H9 (cell line): ENCODE measurements around the gene SMAD6. TPM values are rescaled to one million over a fixed set of nuclear protein-coding genes. Genes with fewer than 3 reads are reported as not detected.

Experiments used
- DNase-seq: peaks from one replicate; pipeline ENCODE4 v3.0.0-alpha.2; 2017
- H2AFZ ChIP-seq: one replicate; pipeline ENCODE4 v1.6.1; 2013; ENCODE audit warnings: mild to moderate bottlenecking, low read length, control low read depth, moderate library complexity
- H2AK5ac ChIP-seq: 2 replicates; pipeline ENCODE4 v1.6.1; 2013; ENCODE audit warnings: low read length, control low read depth, mixed read lengths; ENCODE audit not compliant: insufficient read length
- H2BK120ac ChIP-seq: one replicate; pipeline ENCODE4 v1.6.1; 2013; ENCODE audit warnings: low read depth, mild to moderate bottlenecking, low read length, control low read depth, inconsistent platforms; ENCODE audit not compliant: poor library complexity, severe bottlenecking
- H2BK12ac ChIP-seq: 2 replicates; pipeline ENCODE4 v1.6.1; 2013; ENCODE audit warnings: low read length, control low read depth, mixed read lengths, low read depth; ENCODE audit not compliant: insufficient read length
- H2BK15ac ChIP-seq: 2 replicates; pipeline ENCODE4 v1.6.1; 2013; ENCODE audit warnings: low read depth, low read length, control low read depth
- H2BK20ac ChIP-seq: one replicate; pipeline ENCODE4 v1.6.1; 2013; ENCODE audit warnings: low read depth, mild to moderate bottlenecking, low read length, control low read depth, inconsistent platforms; ENCODE audit not compliant: poor library complexity, severe bottlenecking
- H2BK5ac ChIP-seq: 2 replicates; pipeline ENCODE4 v1.6.1; 2013; ENCODE audit warnings: low read length, control low read depth, mixed read lengths; ENCODE audit not compliant: insufficient read length
- H3K14ac ChIP-seq: 2 replicates; pipeline ENCODE4 v1.6.1; 2013; ENCODE audit warnings: low read length, control low read depth; ENCODE audit not compliant: insufficient read depth
- H3K18ac ChIP-seq: 2 replicates; pipeline ENCODE4 v1.6.1; 2013; ENCODE audit warnings: low read depth, mild to moderate bottlenecking, mixed read lengths, low read length, control low read depth; ENCODE audit not compliant: insufficient read length
- H3K23ac ChIP-seq: 2 replicates; pipeline ENCODE4 v1.6.1; 2013; ENCODE audit warnings: low read length, control low read depth, mixed read lengths, low read depth; ENCODE audit not compliant: insufficient read length
- H3K23me2 ChIP-seq: 2 replicates; pipeline ENCODE4 v1.6.1; 2013; ENCODE audit warnings: low read depth, mild to moderate bottlenecking, mixed read lengths, low read length, control low read depth; ENCODE audit not compliant: insufficient read length, poor library complexity, severe bottlenecking
- H3K27ac ChIP-seq: 2 replicates; pipeline ENCODE4 v1.5.1; 2013; ENCODE audit warnings: low read length, control low read depth, mixed read lengths, low read depth; ENCODE audit not compliant: insufficient read length
- H3K27me3 ChIP-seq: 2 replicates; pipeline ENCODE4 v1.6.1; 2013; ENCODE audit warnings: low read length, control low read depth, inconsistent platforms; ENCODE audit not compliant: insufficient read depth
- H3K4ac ChIP-seq: 2 replicates; pipeline ENCODE4 v1.6.1; 2013; ENCODE audit warnings: low read depth, mild to moderate bottlenecking, control low read depth, inconsistent platforms, low read length, moderate library complexity
- H3K4me1 ChIP-seq: 2 replicates; pipeline ENCODE4 v1.6.1; 2013; ENCODE audit warnings: low read length, control low read depth, inconsistent platforms; ENCODE audit not compliant: insufficient read depth
- H3K4me2 ChIP-seq: 2 replicates; pipeline ENCODE4 v1.6.1; 2013; ENCODE audit warnings: low read length, control low read depth, mixed read lengths; ENCODE audit not compliant: insufficient read length, insufficient read depth
- H3K56ac ChIP-seq: 2 replicates; pipeline ENCODE4 v1.6.1; 2013; ENCODE audit warnings: low read depth, mild to moderate bottlenecking, mixed read lengths, low read length, control low read depth; ENCODE audit not compliant: insufficient read length
- H3K79me1 ChIP-seq: 2 replicates; pipeline ENCODE4 v1.6.1; 2013; ENCODE audit warnings: low read depth, mild to moderate bottlenecking, moderate library complexity, low read length, control low read depth, inconsistent platforms; ENCODE audit not compliant: insufficient read depth, poor library complexity, severe bottlenecking
- H3K79me2 ChIP-seq: 2 replicates; pipeline ENCODE4 v1.6.1; 2013; ENCODE audit warnings: low read length, control low read depth, inconsistent platforms; ENCODE audit not compliant: insufficient read depth
- H3K9ac ChIP-seq: 2 replicates; pipeline ENCODE4 v1.6.1; 2013; ENCODE audit warnings: low read length, control low read depth, mixed read lengths; ENCODE audit not compliant: insufficient read length; ENCODE audit errors: extremely low read depth
- H3K9me3 ChIP-seq: one replicate; pipeline ENCODE4 v1.6.1; 2013; ENCODE audit warnings: low read depth, low read length, inconsistent platforms; ENCODE audit not compliant: control insufficient read depth
- H3T11ph ChIP-seq: one replicate; pipeline ENCODE4 v1.6.1; 2013; ENCODE audit warnings: mild to moderate bottlenecking, low read length, control low read depth, inconsistent platforms
- H4K20me1 ChIP-seq: one replicate; pipeline ENCODE4 v1.6.1; 2013; ENCODE audit not compliant: control insufficient read depth, insufficient read length, insufficient read depth
- H4K5ac ChIP-seq: 2 replicates; pipeline ENCODE4 v1.6.1; 2013; ENCODE audit warnings: low read depth, mild to moderate bottlenecking, mixed read lengths, low read length, control low read depth; ENCODE audit not compliant: insufficient read length
- H4K8ac ChIP-seq: replicated peaks from 2 replicates; pipeline ENCODE4 v1.6.1; 2013; ENCODE audit warnings: low read length, control low read depth, mixed read lengths, low read depth; ENCODE audit not compliant: insufficient read length
- H4K91ac ChIP-seq: 2 replicates; pipeline ENCODE4 v1.6.1; 2013; ENCODE audit warnings: low read depth, mild to moderate bottlenecking, moderate library complexity, mixed read lengths, low read length, control low read depth; ENCODE audit not compliant: insufficient read length
- H3K27ac Mint-ChIP-seq, 3 experiments: 2 replicates in 2 of 3; 3 replicates in 1 of 3; pipeline ENCODE4 v1.8.0; 2020 to 2021; ENCODE audit warnings: mixed read lengths in 3 of 3, mild to moderate bottlenecking in 1 of 3, moderate library complexity in 1 of 3
- H3K27me3 Mint-ChIP-seq: 2 replicates; pipeline ENCODE4 v1.8.0; 2021; ENCODE audit warnings: low read depth, mild to moderate bottlenecking, moderate library complexity, mixed read lengths
- H3K36me3 Mint-ChIP-seq, 3 experiments: 2 replicates in 2 of 3; 3 replicates in 1 of 3; pipeline ENCODE4 v1.8.0; 2020 to 2021; ENCODE audit warnings: low read depth in 3 of 3, mixed read lengths in 3 of 3; ENCODE audit not compliant: insufficient read depth in 1 of 3
- H3K4me1 Mint-ChIP-seq, 2 experiments: 2 replicates each; pipeline ENCODE4 v1.8.0; 2020; ENCODE audit warnings: mixed read lengths in 2 of 2
- H3K4me3 Mint-ChIP-seq, 2 experiments: 2 replicates in 1 of 2; 3 replicates in 1 of 2; pipeline ENCODE4 v1.8.0; 2020 to 2021; ENCODE audit warnings: mild to moderate bottlenecking in 2 of 2, mixed read lengths in 2 of 2, moderate library complexity in 1 of 2
- H3K9me3 Mint-ChIP-seq, 2 experiments: 2 replicates in 1 of 2; 3 replicates in 1 of 2; pipeline ENCODE4 v1.8.0; 2020; ENCODE audit warnings: mild to moderate bottlenecking in 2 of 2, mixed read lengths in 2 of 2, moderate library complexity in 1 of 2
- CTCF ChIP-seq: fragments of 200-600 bp; sonication (generic); conservative IDR thresholded peaks from 3 replicates; pipeline ENCODE4 v1.8.0; 2021; ENCODE audit warnings: antibody characterized with exemption, mild to moderate bottlenecking
- WGBS: extraction: QIAGEN DNeasy Blood & Tissue Kit; methylation state at CpG from one replicate; pipeline ENCODE4 v1.1.7; 2013; ENCODE audit warnings: missing lambda C conversion rate, low lambda C conversion rate, mixed read lengths; ENCODE audit not compliant: insufficient read length; ENCODE audit errors: extremely low coverage; 5-methylcytosine and 5-hydroxymethylcytosine counted together
- total RNA-seq: library from RNA; stranded (reverse); gene quantifications from 2 replicates; pipeline ENCODE4 v1.2.1, GENCODE V29; 2021

The SMAD6 gene
- total RNA-seq, 1 experiment from 2014 or later = 6.0 TPM

GRCh38 chr15:66724732-66725463 lies 22.9 kb downstream of the SMAD6 start:
- no peak overlapping the region for H2AFZ ChIP-seq
- H2BK120ac ChIP-seq = no peak overlapping the region
- no peak overlapping the region for H3K27ac ChIP-seq
- H2AK5ac ChIP-seq = no peak overlapping the region
- no peak overlapping the region for H3K56ac ChIP-seq
- no peak overlapping the region for H3K4ac ChIP-seq
- no peaks in the 10 kb centered on the region for H3K79me1 ChIP-seq
- no CpG with 5 or more reads among the region's 14 CpGs for WGBS
- no peak overlapping the region for H3T11ph ChIP-seq
- H4K8ac ChIP-seq = no peak overlapping the region
- H3K23ac ChIP-seq = no peak overlapping the region
- no peak overlapping the region for H4K5ac ChIP-seq
- no peak overlapping the region for H3K4me3 Mint-ChIP-seq
- H2BK20ac ChIP-seq = no peak overlapping the region
- H3K23me2 ChIP-seq = no peaks in the 10 kb centered on the region
- no peak overlapping the region for H2BK5ac ChIP-seq
- no peak overlapping the region for H2BK12ac ChIP-seq
- no peak overlapping the region for H2BK15ac ChIP-seq
- no peak overlapping the region for H3K18ac ChIP-seq
- no peaks in the 10 kb centered on the region for H3K79me2 ChIP-seq
- H3K9me3 Mint-ChIP-seq = no peaks in the 10 kb centered on the region
- DNase-seq = no peak
- peaks cover under 1% of the 10 kb centered on the region; the same call in 1 of the 2 replicates for H3K4me1 ChIP-seq
- H4K91ac ChIP-seq = no peak overlapping the region
- H3K27me3 ChIP-seq = no peaks in the 10 kb centered on the region
- no peak overlapping the region for H3K14ac ChIP-seq
- H3K9ac ChIP-seq = no peak overlapping the region
- peak overlapping the region in 1 of 3 experiments; percentile 88; a peak in 1 of 7 replicates for H3K27ac Mint-ChIP-seq
- H3K36me3 Mint-ChIP-seq = peaks cover 0 to 9% (median 0%) of the 10 kb centered on the region in 3 experiments; a peak in 1 of 7 replicates
- H3K4me1 Mint-ChIP-seq = peaks cover 29% of the 10 kb centered on the region in 2 experiments
- TF ChIP-seq CTCF = no peak
- H3K27me3 Mint-ChIP-seq = no peaks in the 10 kb centered on the region
- no peak overlapping the region for H3K4me2 ChIP-seq
- H3K9me3 ChIP-seq = no peaks in the 10 kb centered on the region
- H4K20me1 ChIP-seq = no peaks in the 10 kb centered on the region
